IgD-negative memory B cell (primary cell): ENCODE results near the gene PDS5B. TPM values are rescaled to one million over a fixed set of nuclear protein-coding genes. Genes with fewer than 3 reads are reported as not detected.
"Not testable (repeated sequence)": the region's sequence is repeated elsewhere in the genome, so short reads cannot be mapped to it uniquely, and the experiment has no call there.

ENCODE experiments used
- H3K27ac Mint-ChIP-seq, 3 donors: one replicate each; pipeline ENCODE4 v1.8.0; 2020 to 2022; ENCODE audit warnings: mild to moderate bottlenecking in 3 of 3, mixed read lengths in 3 of 3, moderate library complexity in 1 of 3
- H3K27me3 Mint-ChIP-seq: one replicate; pipeline ENCODE4 v1.8.0; 2021; ENCODE audit warnings: mixed read lengths
- H3K36me3 Mint-ChIP-seq: one replicate; pipeline ENCODE4 v1.8.0; 2020; ENCODE audit warnings: mild to moderate bottlenecking, mixed read lengths
- H3K4me1 Mint-ChIP-seq, 3 donors: one replicate each; pipeline ENCODE4 v1.8.0; 2020 to 2022; ENCODE audit warnings: mixed read lengths in 3 of 3, mild to moderate bottlenecking in 1 of 3
- H3K4me3 Mint-ChIP-seq, 4 donors: one replicate each; pipeline ENCODE4 v1.8.0; 2020 to 2022; ENCODE audit warnings: mild to moderate bottlenecking in 4 of 4, mixed read lengths in 4 of 4, moderate library complexity in 3 of 4
- H3K9me3 Mint-ChIP-seq, 3 donors: one replicate each; pipeline ENCODE4 v1.8.0; 2020 to 2021; ENCODE audit warnings: mixed read lengths in 3 of 3, mild to moderate bottlenecking in 1 of 3
- polyA plus RNA-seq: library from polyadenylated mRNA; unstranded; fragments of 300-500 nt; fragmentation: Illumina TruSeq; gene quantifications from one replicate; pipeline ENCODE4 v1.2.3, GENCODE V29; 2021

Gene PDS5B
- polyA plus RNA-seq = 31.1 TPM

GRCh38 chr13:32586080-32586900 is at the start of gene PDS5B:
Gene PDS5B (plus strand): TSS chr13:32586452. CDS start chr13:32648773, 62,321 bp downstream.
- no peaks in the 10 kb centered on the region for H3K27me3 Mint-ChIP-seq
- peak within 1 kb of the TSS; percentile 88 to 98 (median 94) for H3K4me3 Mint-ChIP-seq
- no peaks in the 10 kb centered on the region for H3K36me3 Mint-ChIP-seq
- peaks cover 27 to 33% (median 28%) of the 10 kb centered on the region in 3 donors for H3K4me1 Mint-ChIP-seq
- H3K9me3 Mint-ChIP-seq = no peaks in the 10 kb centered on the region
- H3K27ac Mint-ChIP-seq = peak within 1 kb of the TSS; percentile 87 to 95 (median 93)

GRCh38 chr13:32537580-32538142 is 48.6 kb upstream of the PDS5B start:
- Mint-ChIP-seq H3K36me3 (peaks cover 3% of the 10 kb centered on the region), H3K4me1 (peaks cover 30 to 45% (median 38%) of the 10 kb centered on the region in 3 donors)

GRCh38 chr13:32538143-32538620 is 48.1 kb upstream of the PDS5B start:
- Mint-ChIP-seq H3K27ac (peak overlapping the region; percentile 96 to 100 (median 100)), H3K9me3 (no peaks in the 10 kb centered on the region), H3K4me3 (peak overlapping the region; percentile 96 to 99 (median 98)), H3K27me3 (no peaks in the 10 kb centered on the region), H3K4me1 (peaks cover 26 to 42% (median 38%) of the 10 kb centered on the region in 3 donors), H3K36me3 (peaks cover 3% of the 10 kb centered on the region)

More at GRCh38 chr13:32537580-32538142, 48.6 kb upstream of the PDS5B start:
- H3K4me3 Mint-ChIP-seq = peak overlapping the region; percentile 96 to 99 (median 98)
- no peaks in the 10 kb centered on the region for H3K27me3 Mint-ChIP-seq
- H3K9me3 Mint-ChIP-seq = no peaks in the 10 kb centered on the region
- H3K27ac Mint-ChIP-seq = peak overlapping the region; percentile 96 to 100 (median 100)

- peaks cover 3% of the 10 kb centered on the region for H3K36me3 Mint-ChIP-seq
- H3K27me3 Mint-ChIP-seq = no peaks in the 10 kb centered on the region
- no peaks in the 10 kb centered on the region for H3K9me3 Mint-ChIP-seq
- peak within 1 kb of the TSS; percentile 96 to 99 (median 98) for H3K4me3 Mint-ChIP-seq
- H3K4me1 Mint-ChIP-seq = peaks cover 23 to 39% (median 35%) of the 10 kb centered on the region in 3 donors
- peak within 1 kb of the TSS; percentile 96 to 100 (median 100) for H3K27ac Mint-ChIP-seq
Observed at GRCh38 chr13:32538621-32539246, 47.5 kb upstream of the PDS5B start, which contains the start of gene N4BP2L2. Gene N4BP2L2 (minus strand): TSS chr13:32538795. CDS start chr13:32537027, 1,768 bp downstream.

- Mint-ChIP-seq H3K9me3 (no peaks in the 10 kb centered on the region), H3K36me3 (no peaks in the 10 kb centered on the region), H3K27me3 (no peaks in the 10 kb centered on the region)
Observed at GRCh38 chr13:32542221-32542620, 44.0 kb upstream of the PDS5B start.

GRCh38 chr13:32545083-32545482 is 41.2 kb upstream of the PDS5B start:
- Mint-ChIP-seq H3K4me1 (peaks cover 11% of the 10 kb centered on the region in 3 donors), H3K36me3 (no peaks in the 10 kb centered on the region), H3K9me3 (no peaks in the 10 kb centered on the region), H3K27me3 (peaks cover 2% of the 10 kb centered on the region), H3K4me3 (peak overlapping the region in 1 of 4 donors; percentile 35), H3K27ac (no peak overlapping the region)

More at GRCh38 chr13:32542221-32542620, 44.0 kb upstream of the PDS5B start:
- Mint-ChIP-seq H3K27ac (no peak overlapping the region), H3K4me3 (peak overlapping the region in 1 of 4 donors; percentile 65), H3K4me1 (peaks cover 14 to 21% (median 20%) of the 10 kb centered on the region in 3 donors)

GRCh38 chr13:32548837-32549236 is 37.4 kb upstream of the PDS5B start:
- Mint-ChIP-seq H3K4me3 (no peak overlapping the region), H3K27ac (no peak overlapping the region), H3K36me3 (peaks cover 1% of the 10 kb centered on the region), H3K9me3 (no peaks in the 10 kb centered on the region), H3K4me1 (peaks cover 11 to 14% (median 11%) of the 10 kb centered on the region in 3 donors), H3K27me3 (peaks cover 2% of the 10 kb centered on the region)

- Mint-ChIP-seq H3K4me3 (no peak overlapping the region), H3K27me3 (peaks cover 2% of the 10 kb centered on the region), H3K27ac (no peak overlapping the region), H3K36me3 (peaks cover 1% of the 10 kb centered on the region), H3K4me1 (peaks cover 9 to 11% (median 11%) of the 10 kb centered on the region in 3 donors), H3K9me3 (no peaks in the 10 kb centered on the region)
Observed at GRCh38 chr13:32549788-32550187, 36.5 kb upstream of the PDS5B start.

GRCh38 chr13:32553720-32554119 is 32.5 kb upstream of the PDS5B start:
- H3K27ac Mint-ChIP-seq = no peak overlapping the region
- no peak overlapping the region for H3K4me3 Mint-ChIP-seq
- peaks cover 1% of the 10 kb centered on the region for H3K27me3 Mint-ChIP-seq
- no peaks in the 10 kb centered on the region for H3K9me3 Mint-ChIP-seq
- peaks cover 1% of the 10 kb centered on the region for H3K36me3 Mint-ChIP-seq
- H3K4me1 Mint-ChIP-seq = peaks cover 0 to 3% (median 2%) of the 10 kb centered on the region in 3 donors

GRCh38 chr13:32555613-32556012 is 30.6 kb upstream of the PDS5B start:
- H3K27me3 Mint-ChIP-seq = peaks cover 3% of the 10 kb centered on the region
- H3K4me1 Mint-ChIP-seq = peaks cover 0 to 4% (median 0%) of the 10 kb centered on the region in 3 donors
- no peak overlapping the region for H3K27ac Mint-ChIP-seq
- H3K4me3 Mint-ChIP-seq = no peak overlapping the region
- H3K9me3 Mint-ChIP-seq = peaks cover 2 to 3% (median 2%) of the 10 kb centered on the region in 3 donors
- H3K36me3 Mint-ChIP-seq = peaks cover 1% of the 10 kb centered on the region

- not testable (repeated sequence) for H3K27me3 Mint-ChIP-seq, H3K4me3 Mint-ChIP-seq, H3K4me1 Mint-ChIP-seq, H3K27ac Mint-ChIP-seq, H3K36me3 Mint-ChIP-seq
- H3K9me3 Mint-ChIP-seq = peaks cover 3 to 17% (median 11%) of the 10 kb centered on the region in 3 donors
Observed at GRCh38 chr13:32560842-32561241, 25.4 kb upstream of the PDS5B start.

GRCh38 chr13:32575687-32576086 is 10.6 kb upstream of the PDS5B start:
- H3K27me3 Mint-ChIP-seq, H3K27ac Mint-ChIP-seq, H3K4me3 Mint-ChIP-seq, H3K4me1 Mint-ChIP-seq, H3K36me3 Mint-ChIP-seq: not testable (repeated sequence)
- peaks cover 2 to 16% (median 11%) of the 10 kb centered on the region in 3 donors for H3K9me3 Mint-ChIP-seq

- peaks cover 4% of the 10 kb centered on the region for H3K36me3 Mint-ChIP-seq
- H3K9me3 Mint-ChIP-seq = peaks cover 2 to 16% (median 11%) of the 10 kb centered on the region in 3 donors
- H3K4me3 Mint-ChIP-seq = no peak overlapping the region
- H3K4me1 Mint-ChIP-seq = no peaks in the 10 kb centered on the region
- H3K27me3 Mint-ChIP-seq = no peaks in the 10 kb centered on the region
- no peak overlapping the region for H3K27ac Mint-ChIP-seq
Observed at GRCh38 chr13:32577032-32577431, 9.2 kb upstream of the PDS5B start.

GRCh38 chr13:32581177-32581786 is 5.0 kb upstream of the PDS5B start:
- no peak overlapping the region for H3K4me3 Mint-ChIP-seq
- no peak overlapping the region for H3K27ac Mint-ChIP-seq
- H3K9me3 Mint-ChIP-seq = peaks cover 2 to 12% (median 11%) of the 10 kb centered on the region in 3 donors
- peaks cover 0 to 8% (median 2%) of the 10 kb centered on the region in 3 donors for H3K4me1 Mint-ChIP-seq
- no peaks in the 10 kb centered on the region for H3K27me3 Mint-ChIP-seq
- H3K36me3 Mint-ChIP-seq = no peaks in the 10 kb centered on the region
